Measurements from ENCODE around the gene ROMO1.

DNA sequence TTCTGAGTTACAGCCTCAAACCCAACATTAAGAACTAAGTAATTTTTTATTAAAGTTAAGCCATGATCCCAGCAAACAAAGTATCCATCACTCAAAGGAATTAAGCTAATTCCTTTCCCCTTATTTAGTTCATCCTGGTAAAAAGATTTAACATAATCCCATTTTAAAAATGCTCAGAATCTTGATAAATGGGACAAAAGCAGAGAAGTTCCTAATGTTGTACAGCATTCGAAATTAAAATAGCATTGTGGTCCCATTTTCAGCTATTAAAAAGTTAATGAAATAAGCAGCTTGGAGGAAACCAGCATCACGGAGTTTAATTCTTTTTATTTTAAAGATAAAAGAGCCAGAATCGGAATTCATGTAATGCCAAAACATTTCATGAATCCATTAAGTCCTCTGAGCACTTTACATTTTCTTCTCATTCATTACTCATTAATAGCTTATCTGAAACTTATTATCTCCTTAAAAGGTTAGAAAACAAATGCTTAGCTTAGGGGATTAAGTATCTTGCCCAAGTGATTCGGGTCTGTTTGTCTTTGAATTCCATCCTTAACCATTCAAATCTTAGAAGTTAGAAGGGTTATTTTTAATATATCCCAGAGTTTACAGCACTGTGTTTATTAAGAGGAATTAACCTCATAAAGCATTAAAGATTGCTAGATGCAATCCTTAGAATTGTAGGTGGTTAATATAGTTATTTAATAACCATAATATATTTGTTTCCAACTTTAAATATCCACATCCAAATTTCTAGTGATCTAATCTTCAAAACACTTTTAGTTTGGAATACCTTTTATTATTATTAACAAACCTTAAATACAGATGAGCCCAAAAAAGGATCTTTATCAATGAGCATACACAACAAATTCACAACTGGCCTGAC lies 31.6 kb downstream of the ROMO1 start:
- TF ChIP-seq CTCF (IDR thresholded peaks at IDR 0.05) (no peak), EP300 (IDR thresholded peaks at IDR 0.05) (no peak), POLR2A (IDR thresholded peaks at IDR 0.05) (no peak)

Measured in gastroesophageal sphincter (tissue), 3 donors.